Dedifferentiated amniotic fluid mesenchymal stem cell (primary cell): ENCODE data around the gene TBC1D10B.
"Not testable (repeated sequence)": the region's sequence is repeated elsewhere in the genome, so short reads cannot be mapped to it uniquely, and the experiment has no call there.

ENCODE experiments used
- DNase-seq: peaks from one replicate; pipeline ENCODE4 v3.0.0-alpha.2; 2016; ENCODE audit errors: extremely low spot score

The TBC1D10B gene

GRCh38 chr16:30355144-30355953 is 14.9 kb downstream of the TBC1D10B start, which contains the start of gene CD2BP2:
TSS of gene CD2BP2 (minus strand) at chr16:30355308. CDS start at chr16:30354681, 627 bp downstream.
- DNase-seq, result peak; percentile 98

- no peak for DNase-seq
Observed at GRCh38 chr16:30354423-30355143, 15.7 kb downstream of the TBC1D10B start.

- DNase-seq, result no peak
Observed at GRCh38 chr16:30353438-30354129, 16.7 kb downstream of the TBC1D10B start.

GRCh38 chr16:30352488-30353401 is 17.5 kb downstream of the TBC1D10B start:
- DNase-seq, result no peak

- DNase-seq, result peak; percentile 63
Observed at GRCh38 chr16:30351586-30352419, 18.5 kb downstream of the TBC1D10B start.

GRCh38 chr16:30351001-30351441 is 19.3 kb downstream of the TBC1D10B start:
- no peak for DNase-seq

GRCh38 chr16:30350134-30350871 is 20.0 kb downstream of the TBC1D10B start:
- DNase-seq, result no peak

GRCh38 chr16:30349675-30350074 is 20.6 kb downstream of the TBC1D10B start:
- DNase-seq, result no peak

- DNase-seq, result no peak
Observed at GRCh38 chr16:30348929-30349328, 21.4 kb downstream of the TBC1D10B start.

- DNase-seq, result no peak
Observed at GRCh38 chr16:30348113-30348512, 22.2 kb downstream of the TBC1D10B start.

- DNase-seq, result no peak
Observed at GRCh38 chr16:30346286-30346685, 24.0 kb downstream of the TBC1D10B start.

- not testable (repeated sequence) for DNase-seq
Observed at GRCh38 chr16:30343491-30343820, 26.8 kb downstream of the TBC1D10B start.

- DNase-seq, result no peak
Observed at GRCh38 chr16:30342751-30343490, 27.4 kb downstream of the TBC1D10B start.

- DNase-seq, result not testable (repeated sequence)
Observed at GRCh38 chr16:30341971-30342370, 28.3 kb downstream of the TBC1D10B start.

- DNase-seq, result no peak
Observed at GRCh38 chr16:30340621-30341020, 29.7 kb downstream of the TBC1D10B start.

- DNase-seq, result not testable (repeated sequence)
Observed at GRCh38 chr16:30338715-30339114, 31.6 kb downstream of the TBC1D10B start.

GRCh38 chr16:30337964-30338357 is 32.3 kb downstream of the TBC1D10B start:
- DNase-seq, result not testable (repeated sequence)

GRCh38 chr16:30335598-30336474 is 34.5 kb downstream of the TBC1D10B start:
- no peak for DNase-seq
